Colon (tissue), 2 donors: Measurements from ENCODE around the gene TSHZ2.

Experiments used
- FAIRE-seq: peaks from 2 replicates; lab custom pipeline; 2012; peaks lifted over from hg19 to GRCh38; lab: Jason Lieb, UNC
- donor health status: control.
- donor health status: control.

TSHZ2 gene

GRCh38 chr20:53253668-53254067 lies 281.5 kb downstream of the TSHZ2 start:
- FAIRE-seq: no peak

GRCh38 chr20:53255102-53255710 lies 283.0 kb downstream of the TSHZ2 start:
- FAIRE-seq: no peak

- no peak for FAIRE-seq
Observed at GRCh38 chr20:53258741-53259140, 286.6 kb downstream of the TSHZ2 start.

GRCh38 chr20:53260168-53260567 lies 288.0 kb downstream of the TSHZ2 start:
- no peak for FAIRE-seq

GRCh38 chr20:53260591-53260990 lies 288.4 kb downstream of the TSHZ2 start:
- no peak for FAIRE-seq

GRCh38 chr20:53262365-53262764 lies 290.2 kb downstream of the TSHZ2 start:
- FAIRE-seq: no peak

- FAIRE-seq: no peak
Observed at GRCh38 chr20:53263554-53264438, 291.6 kb downstream of the TSHZ2 start.

- no peak for FAIRE-seq
Observed at GRCh38 chr20:53264604-53265003, 292.4 kb downstream of the TSHZ2 start.

GRCh38 chr20:53265304-53265875 lies 293.2 kb downstream of the TSHZ2 start:
- no peak for FAIRE-seq

- no peak for FAIRE-seq
Observed at GRCh38 chr20:53269380-53269779, 297.2 kb downstream of the TSHZ2 start.

GRCh38 chr20:53270792-53271375 lies 298.7 kb downstream of the TSHZ2 start:
- FAIRE-seq: no peak

GRCh38 chr20:53274365-53274764 lies 302.2 kb downstream of the TSHZ2 start:
- no peak for FAIRE-seq

GRCh38 chr20:53274807-53275206 lies 302.6 kb downstream of the TSHZ2 start:
- no peak for FAIRE-seq

- FAIRE-seq: no peak
Observed at GRCh38 chr20:53276143-53276542, 304.0 kb downstream of the TSHZ2 start.

- no peak for FAIRE-seq
Observed at GRCh38 chr20:53278555-53278954, 306.4 kb downstream of the TSHZ2 start.

- FAIRE-seq: no peak
Observed at GRCh38 chr20:53279735-53280134, 307.6 kb downstream of the TSHZ2 start.

GRCh38 chr20:53281557-53282117 lies 309.5 kb downstream of the TSHZ2 start:
- no peak for FAIRE-seq

GRCh38 chr20:53282217-53282955 lies 310.2 kb downstream of the TSHZ2 start:
- no peak for FAIRE-seq

- FAIRE-seq: no peak
Observed at GRCh38 chr20:53283011-53283410, 310.9 kb downstream of the TSHZ2 start.

GRCh38 chr20:53283597-53283996 lies 311.4 kb downstream of the TSHZ2 start:
- no peak for FAIRE-seq

- FAIRE-seq: no peak
Observed at GRCh38 chr20:53284256-53284655, 312.1 kb downstream of the TSHZ2 start.

- FAIRE-seq: no peak
Observed at GRCh38 chr20:53284696-53285095, 312.5 kb downstream of the TSHZ2 start.
